HG02571 (cell line): ENCODE measurements around the gene MACROD2.

ENCODE experiments used
- ATAC-seq: cut with Tn5 transposase; IDR thresholded peaks from one replicate; pipeline ENCODE4 v1.9.1; 2021; ENCODE audit warnings: mild to moderate bottlenecking, moderate library complexity; ENCODE audit not compliant: unreplicated experiment

Gene MACROD2

DNA sequence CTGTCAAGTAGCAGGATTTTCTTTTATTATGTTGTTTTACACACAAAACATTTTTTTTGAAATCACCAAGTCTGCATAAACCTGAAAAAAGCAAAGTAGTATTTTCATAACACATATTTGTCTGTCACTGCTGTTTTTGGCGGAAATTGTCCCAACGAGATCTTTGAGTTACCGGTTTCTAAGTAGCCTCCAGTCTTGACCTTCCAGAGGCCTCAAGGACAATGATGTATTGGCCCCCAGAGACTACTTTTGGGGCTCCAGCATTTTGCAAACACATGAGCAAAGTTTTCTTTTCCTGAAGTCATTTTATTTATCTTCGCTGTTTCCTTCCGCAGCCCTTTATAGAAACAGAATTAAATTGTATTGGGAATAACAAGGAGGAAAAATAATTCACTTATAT is 1715.3 kb downstream of the MACROD2 start:
- ATAC-seq, result no peak

DNA sequence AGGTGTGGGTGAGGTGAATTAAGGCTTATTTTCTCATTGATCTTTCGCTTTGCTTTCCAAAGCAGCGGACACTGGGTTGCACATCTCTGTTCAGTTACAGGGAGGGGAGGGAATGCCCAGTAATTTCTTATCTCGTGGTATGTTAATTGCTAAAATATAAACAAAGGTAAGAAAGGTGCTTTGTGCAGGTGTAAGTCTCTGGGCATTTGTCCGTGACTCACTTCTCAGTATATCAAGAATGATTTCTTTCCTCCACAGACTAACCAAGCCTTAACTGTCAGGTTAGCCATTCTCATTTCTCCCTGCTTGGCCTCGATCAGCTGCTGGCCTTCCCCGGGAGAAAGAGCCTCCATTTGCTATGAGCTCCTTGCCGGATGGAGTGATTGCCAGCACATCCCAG is 1715.9 kb downstream of the MACROD2 start:
- ATAC-seq, result no peak

GRCh38 chr20:15716256-15716655 is 1720.9 kb downstream of the MACROD2 start:
- no peak for ATAC-seq

GRCh38 chr20:15726416-15726815 is 1731.1 kb downstream of the MACROD2 start:
- ATAC-seq, result no peak

DNA sequence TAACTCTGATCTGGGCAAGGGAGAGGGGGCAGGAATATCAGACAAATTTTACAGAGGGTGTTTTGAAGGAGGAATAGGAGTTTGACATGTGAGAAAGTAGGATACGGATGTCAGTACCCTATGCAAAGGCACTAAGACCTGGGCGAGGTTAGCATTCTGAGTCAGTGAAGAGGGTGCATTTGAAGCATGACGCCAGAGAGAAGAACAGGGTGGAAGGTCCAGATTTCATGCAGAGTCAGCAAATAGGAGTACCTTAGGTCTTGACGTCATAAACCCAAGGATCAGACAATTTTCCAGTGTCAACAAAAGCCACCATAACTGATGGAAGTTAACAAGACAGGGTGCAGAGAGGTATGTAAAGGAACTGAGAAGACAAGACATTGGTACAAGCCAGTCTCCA is 1738.7 kb downstream of the MACROD2 start:
- no peak for ATAC-seq

GRCh38 chr20:15739035-15739434 is 1743.7 kb downstream of the MACROD2 start:
- no peak for ATAC-seq

DNA sequence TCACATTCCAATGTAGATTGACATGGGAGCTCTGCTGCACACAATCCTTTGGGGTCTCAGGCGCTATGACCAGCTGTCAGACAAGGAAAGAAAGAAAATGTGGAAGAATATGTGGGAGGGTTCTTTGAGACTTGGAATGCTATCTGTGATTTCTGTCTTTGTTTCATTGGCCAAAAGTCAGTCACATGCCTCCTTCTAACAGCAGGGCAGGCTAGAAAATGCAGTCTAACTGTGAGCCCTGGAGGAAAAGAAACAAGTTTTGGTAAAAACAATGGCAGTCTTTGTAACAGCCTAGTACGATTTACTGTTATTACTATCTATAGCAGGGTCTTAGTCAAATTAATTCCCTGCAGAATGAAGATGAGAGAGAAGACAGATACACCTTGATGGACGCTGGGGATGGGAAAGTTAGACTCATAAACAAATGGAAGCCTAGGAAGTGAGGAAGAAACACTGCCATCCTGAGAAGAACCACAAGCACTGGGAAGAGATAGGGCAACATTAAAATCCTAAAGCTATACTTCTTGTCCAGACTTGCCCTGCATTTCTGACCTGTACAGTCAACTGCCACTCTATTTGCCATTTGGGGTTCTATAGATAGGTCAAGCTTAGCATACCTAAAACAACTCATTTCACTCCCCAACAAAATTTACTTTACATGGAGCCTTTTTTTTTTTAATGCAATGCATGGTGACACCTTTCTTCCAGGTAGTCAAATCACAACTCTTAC is 1744.9 kb downstream of the MACROD2 start:
- ATAC-seq, result no peak

DNA sequence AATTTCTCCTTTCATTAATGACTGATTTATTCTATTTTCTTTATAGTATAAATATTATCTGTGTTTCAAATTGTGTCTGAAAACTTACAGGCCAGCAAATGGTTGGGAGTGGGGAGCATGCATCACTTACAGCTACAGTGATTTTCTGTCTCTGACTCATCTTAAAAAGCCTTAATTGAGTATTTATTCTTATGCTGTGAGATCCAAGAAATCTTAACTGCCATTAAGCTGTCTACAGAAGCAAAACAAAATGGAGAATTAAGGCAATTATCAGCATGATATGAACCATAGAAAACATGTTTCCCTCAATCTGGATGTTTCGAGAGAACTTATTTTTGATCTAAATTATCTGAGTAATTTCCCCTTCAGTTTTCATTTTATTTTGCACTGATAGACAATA is 1746.8 kb downstream of the MACROD2 start:
- ATAC-seq, result no peak

DNA sequence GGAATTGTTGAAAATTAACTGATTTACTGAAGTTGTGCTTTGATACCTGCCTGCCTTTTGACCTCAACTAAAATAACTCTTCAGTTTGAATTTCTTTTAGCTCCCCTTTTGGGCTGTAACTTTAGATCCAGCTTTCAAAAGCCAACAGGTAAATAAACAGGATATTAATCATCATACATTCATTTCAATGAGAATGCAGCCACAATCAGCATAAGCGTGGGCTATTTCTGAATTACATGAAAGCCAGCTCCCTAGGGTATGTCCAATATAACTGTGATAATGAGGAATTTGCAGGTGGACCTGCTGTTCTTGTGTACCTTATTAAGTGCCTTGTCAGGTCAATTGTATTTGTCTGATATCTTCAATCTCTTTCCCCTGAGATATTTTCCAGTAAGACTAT is 1747.3 kb downstream of the MACROD2 start:
- ATAC-seq, result no peak

GRCh38 chr20:15756002-15756753 is 1760.9 kb downstream of the MACROD2 start:
- ATAC-seq, result no peak

GRCh38 chr20:15756754-15757115 is 1761.4 kb downstream of the MACROD2 start:
- no peak for ATAC-seq

DNA sequence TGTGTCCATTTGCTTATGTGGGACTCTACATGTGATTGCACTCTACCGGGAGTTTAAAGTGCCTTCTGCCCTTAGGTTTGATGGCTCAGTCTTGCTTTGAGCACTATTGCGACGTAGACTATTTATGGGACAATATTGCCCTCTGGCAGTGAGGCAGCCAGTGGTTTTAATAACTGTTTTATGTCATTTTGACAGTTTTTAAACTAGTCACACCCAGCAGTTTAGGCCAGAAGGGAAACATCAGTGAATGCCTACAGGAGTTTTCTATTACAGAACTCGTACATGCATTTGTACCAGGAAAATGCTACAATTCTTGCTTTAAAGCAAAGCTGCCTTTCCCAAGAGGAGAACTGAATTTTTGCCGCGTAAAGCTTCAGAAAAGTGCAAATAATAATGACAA is 1764.3 kb downstream of the MACROD2 start:
- ATAC-seq, result no peak

- ATAC-seq, result no peak
Measured at GRCh38 chr20:15760001-15760621, 1764.8 kb downstream of the MACROD2 start.

GRCh38 chr20:15763366-15763765 is 1768.0 kb downstream of the MACROD2 start:
- ATAC-seq, result no peak

- no peak for ATAC-seq
Measured at GRCh38 chr20:15767586-15767985, 1772.3 kb downstream of the MACROD2 start.

- no peak for ATAC-seq
Measured at GRCh38 chr20:15767999-15768741, 1772.9 kb downstream of the MACROD2 start.

DNA sequence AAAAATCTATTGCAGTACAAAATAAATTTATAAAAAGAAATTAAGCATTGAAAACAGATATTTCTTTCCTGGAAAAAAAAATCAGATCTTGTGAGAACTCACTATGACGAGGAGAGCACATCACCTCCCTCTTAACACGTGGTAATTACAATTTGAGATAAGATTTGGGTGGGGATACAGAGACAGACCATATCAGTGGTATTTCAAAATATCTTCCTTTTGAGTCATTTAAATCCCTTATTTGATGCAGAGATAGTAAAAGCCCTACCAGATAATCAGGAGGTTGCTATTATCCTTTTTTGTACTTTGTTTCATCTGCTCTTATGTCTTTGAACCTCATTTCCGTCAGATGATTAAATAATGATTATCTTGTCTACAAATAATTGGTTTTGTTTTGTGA is 1777.5 kb downstream of the MACROD2 start:
- no peak for ATAC-seq

- ATAC-seq, result no peak
Measured at GRCh38 chr20:15774926-15775325, 1779.6 kb downstream of the MACROD2 start.

DNA sequence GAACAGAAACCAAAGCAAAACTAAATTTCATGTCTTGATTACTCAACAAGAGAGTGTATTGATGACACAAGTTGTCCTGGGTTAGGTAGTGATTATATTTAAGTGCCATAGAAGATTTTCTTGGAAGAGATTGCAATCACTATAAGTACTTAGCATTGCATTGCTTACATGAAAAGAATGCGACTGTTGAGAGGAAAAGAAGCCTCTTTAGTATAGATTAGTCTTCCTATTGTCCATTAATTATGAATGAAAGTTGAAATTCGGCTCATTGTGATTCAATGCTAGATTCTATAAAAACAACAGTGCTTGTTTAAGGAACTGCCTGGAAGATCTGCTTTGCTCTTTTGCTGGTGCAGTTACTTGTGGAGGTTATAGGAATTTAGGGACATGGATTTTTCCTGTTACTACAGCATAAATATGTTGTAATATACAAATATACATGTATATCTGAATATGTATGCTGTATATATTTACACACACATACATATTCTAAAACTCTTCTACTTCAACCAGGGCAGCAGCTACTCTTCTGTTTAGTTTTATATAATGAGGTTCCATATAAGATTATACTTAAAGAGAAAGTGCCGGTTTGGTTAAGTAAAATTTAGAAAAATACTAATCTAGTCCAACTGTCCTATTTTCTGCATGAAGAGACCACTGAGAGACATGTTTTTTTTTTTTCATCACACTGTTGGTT is 1781.6 kb downstream of the MACROD2 start:
- no peak for ATAC-seq

DNA sequence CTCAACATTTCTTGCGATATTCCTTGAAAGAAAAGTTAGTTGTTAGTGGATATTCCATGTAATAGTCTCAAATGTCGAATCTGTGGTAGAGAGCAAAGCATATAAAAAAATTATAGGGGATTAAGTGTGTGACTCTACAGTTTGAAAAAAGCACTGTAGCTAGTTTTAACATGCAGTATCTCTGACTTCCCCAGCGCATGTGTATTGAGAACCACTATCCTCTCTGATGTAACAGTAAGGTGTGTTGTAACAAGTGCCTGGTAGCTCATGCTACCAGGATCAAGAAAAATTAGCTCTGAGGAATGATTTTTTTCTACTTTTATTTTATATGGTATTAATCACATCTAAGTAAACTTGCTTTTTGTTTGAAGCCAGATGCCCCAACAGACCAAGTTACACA is 1788.7 kb downstream of the MACROD2 start:
- ATAC-seq, result no peak

DNA sequence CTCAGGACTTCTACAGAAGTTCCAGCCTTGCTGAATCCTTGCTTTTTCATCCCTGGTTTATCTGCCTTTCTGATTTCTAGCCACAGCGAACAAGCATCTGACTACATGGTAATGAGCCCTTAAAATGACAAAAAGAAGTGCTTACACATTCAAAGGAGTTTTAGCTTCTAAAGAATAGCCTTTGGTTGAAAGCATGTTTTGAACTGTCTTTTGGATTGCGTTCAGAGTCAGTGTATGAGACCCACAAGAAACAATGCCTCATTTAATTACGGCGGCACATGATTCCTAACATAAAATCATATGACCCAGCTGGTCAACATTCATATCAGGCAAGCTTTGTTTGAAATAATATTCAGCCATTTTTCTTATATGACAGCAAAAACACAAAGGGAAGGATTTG is 1793.8 kb downstream of the MACROD2 start:
- no peak for ATAC-seq
